Ishikawa (cell line): Measurements from ENCODE around the gene RFT1.

Experiments
- CEBPB ChIP-seq: IDR thresholded peaks from 2 replicates; pipeline ENCODE4 v1.6.1; 2012
- CREB1 ChIP-seq: IDR thresholded peaks from 2 replicates; pipeline ENCODE4 v1.6.1; 2012; ENCODE audit warnings: low read depth
- EGR1 ChIP-seq: IDR thresholded peaks from 2 replicates; pipeline ENCODE4 v1.6.1; 2012
- EP300 ChIP-seq: IDR thresholded peaks from 2 replicates; pipeline ENCODE4 v1.6.1; 2012; ENCODE audit warnings: borderline replicate concordance
- FOXM1 ChIP-seq: IDR thresholded peaks from 2 replicates; pipeline ENCODE4 v1.6.1; 2012; ENCODE audit warnings: low read depth, borderline replicate concordance
- MAX ChIP-seq: IDR thresholded peaks from 2 replicates; pipeline ENCODE4 v1.6.1; 2012
- NFIC ChIP-seq: IDR thresholded peaks from 2 replicates; pipeline ENCODE4 v1.6.1; 2012
- RAD21 ChIP-seq: IDR thresholded peaks from 2 replicates; pipeline ENCODE4 v1.6.1; 2012; ENCODE audit warnings: low read depth
- REST ChIP-seq: IDR thresholded peaks from 2 replicates; pipeline ENCODE4 v1.6.1; 2012; ENCODE audit warnings: low read depth, mild to moderate bottlenecking
- TAF1 ChIP-seq: IDR thresholded peaks from 2 replicates; pipeline ENCODE4 v1.6.1; 2012; ENCODE audit warnings: low read depth, mild to moderate bottlenecking
- TCF12 ChIP-seq: IDR thresholded peaks from 2 replicates; pipeline ENCODE4 v1.6.1; 2012; ENCODE audit warnings: low read depth
- TEAD4 ChIP-seq: IDR thresholded peaks from 2 replicates; pipeline ENCODE4 v1.6.1; 2012
- USF1 ChIP-seq: IDR thresholded peaks from 2 replicates; pipeline ENCODE4 v1.6.1; 2012
- YY1 ChIP-seq: IDR thresholded peaks from 2 replicates; pipeline ENCODE4 v1.6.1; 2012; ENCODE audit warnings: low read depth
- ZBTB7A ChIP-seq: IDR thresholded peaks from 2 replicates; pipeline ENCODE4 v1.6.1; 2012; ENCODE audit warnings: low read depth

RFT1 gene

GRCh38 chr3:53130179-53131061 is at the start of gene RFT1:
Gene RFT1 (minus strand): TSS chr3:53130435. CDS start chr3:53130400, 35 bp downstream.
- TF ChIP-seq EP300, result peak; percentile 46; the same call in 1 of the 2 replicates
- TF ChIP-seq TCF12, result peak; percentile 71
- TF ChIP-seq MAX, result peak; percentile 94
- TF ChIP-seq EGR1, result no peak; the same call in 1 of the 2 replicates
- TF ChIP-seq YY1, result peak; percentile 87
- peak; percentile 95 for TF ChIP-seq CREB1
- peak; percentile 40 for TF ChIP-seq USF1
- TF ChIP-seq CEBPB, result no peak
- TF ChIP-seq TAF1, result peak; percentile 93
- 0 out of 2 replicates have a peak, but pooled peaks have one; percentile 28 for TF ChIP-seq FOXM1
- 0 out of 2 replicates have a peak, but pooled peaks have one; percentile 50 for TF ChIP-seq TEAD4
- peak; percentile 32; the same call in 1 of the 2 replicates for TF ChIP-seq NFIC
- 0 out of 2 replicates have a peak, but pooled peaks have one; percentile 24 for TF ChIP-seq REST
- TF ChIP-seq RAD21, result peak; percentile 5; the same call in 1 of the 2 replicates
- TF ChIP-seq ZBTB7A, result peak; percentile 79; the same call in 1 of the 2 replicates

- no peak for TF ChIP-seq TEAD4
- no peak for TF ChIP-seq RAD21
- TF ChIP-seq CREB1, result no peak
- TF ChIP-seq CEBPB, result no peak
Measured at GRCh38 chr3:53179580-53179979, 49.3 kb upstream of the RFT1 start.

GRCh38 chr3:53178246-53178645 is 48.0 kb upstream of the RFT1 start:
- TF ChIP-seq ZBTB7A (no peak), TEAD4 (no peak), REST (no peak), EGR1 (no peak), CEBPB (no peak), TCF12 (no peak), NFIC (no peak), MAX (no peak), CREB1 (no peak), USF1 (no peak), EP300 (no peak), TAF1 (no peak), YY1 (no peak), RAD21 (no peak), FOXM1 (no peak)

- no peak for TF ChIP-seq RAD21
- no peak for TF ChIP-seq EGR1
- TF ChIP-seq TCF12, result no peak
- no peak for TF ChIP-seq CREB1
- TF ChIP-seq NFIC, result no peak
- no peak for TF ChIP-seq FOXM1
- no peak for TF ChIP-seq TAF1
- no peak for TF ChIP-seq MAX
- no peak for TF ChIP-seq REST
- no peak for TF ChIP-seq EP300
- no peak for TF ChIP-seq USF1
Measured at GRCh38 chr3:53175613-53176540, 45.6 kb upstream of the RFT1 start.
